NCI-H2227 treated with DMSO at 0.1 percent for 48 hours (cell line): ENCODE results near the gene LTBP1.
"Not testable (repeated sequence)": the region's sequence is repeated elsewhere in the genome, so short reads cannot be mapped to it uniquely, and the experiment has no call there.

Experiments
- DNase-seq: peaks from one replicate; lab custom pipeline; 2025; lab: John Stamatoyannopoulos, UW

Gene LTBP1

DNA sequence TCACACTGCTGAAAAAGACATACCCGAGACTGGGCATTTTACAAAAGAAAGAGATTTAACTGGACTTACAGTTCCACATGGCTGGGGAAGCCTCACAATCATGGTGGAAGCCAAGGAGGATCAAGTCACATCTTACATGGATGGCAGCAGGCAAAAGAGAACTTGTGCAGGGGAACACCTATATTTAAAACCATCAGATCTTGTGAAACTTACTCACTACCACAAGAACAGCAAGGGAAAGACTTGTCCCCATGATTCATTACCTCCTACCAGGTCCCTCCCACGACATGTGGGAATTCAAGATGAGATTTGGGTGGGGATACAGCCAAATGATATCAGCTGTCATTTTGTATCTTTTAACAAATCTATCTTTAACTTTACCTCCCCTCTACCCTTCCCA lies 278.6 kb downstream of the LTBP1 start:
- DNase-seq, result no peak

DNA sequence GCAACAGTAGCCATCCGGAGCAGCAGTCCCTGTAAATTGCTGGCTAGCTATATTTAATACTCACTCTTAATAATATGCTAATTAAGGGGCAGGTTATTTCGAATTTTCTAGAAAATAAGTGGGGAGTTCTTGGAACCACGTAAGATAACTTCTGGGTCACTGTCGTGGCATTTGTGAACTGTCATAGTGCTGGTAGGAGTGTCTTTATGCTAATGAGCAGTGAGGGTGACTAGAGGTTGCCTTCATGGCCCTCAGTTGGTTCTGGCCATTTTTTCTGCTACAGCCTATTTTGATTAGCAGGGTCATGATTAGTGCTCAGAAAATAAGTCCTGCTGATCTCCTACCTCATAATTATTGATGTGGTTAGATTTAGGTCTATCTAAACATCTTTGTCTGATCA lies 279.8 kb downstream of the LTBP1 start:
- no peak for DNase-seq

GRCh38 chr2:33229646-33230045 lies 282.9 kb downstream of the LTBP1 start:
- DNase-seq, result no peak

DNA sequence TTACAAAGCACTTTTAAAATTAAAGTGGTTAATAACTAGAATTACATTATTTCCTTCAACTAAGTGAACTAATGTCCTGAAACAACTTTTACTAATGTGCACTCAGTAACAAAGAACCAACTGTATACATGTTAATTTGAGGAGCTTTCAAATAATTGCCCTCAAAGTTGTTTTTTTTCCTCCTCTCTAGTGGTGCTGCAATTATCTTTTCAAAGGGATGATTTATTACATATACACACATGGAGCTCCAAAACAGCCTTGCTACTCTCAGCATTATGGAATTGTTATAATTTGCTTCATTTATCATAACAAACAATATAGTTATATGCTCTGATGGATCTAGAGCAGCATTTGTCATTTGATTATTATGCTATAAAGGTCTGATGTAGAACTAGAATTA lies 283.4 kb downstream of the LTBP1 start:
- DNase-seq, result peak; percentile 88

GRCh38 chr2:33230842-33231241 lies 284.1 kb downstream of the LTBP1 start:
- no peak for DNase-seq

DNA sequence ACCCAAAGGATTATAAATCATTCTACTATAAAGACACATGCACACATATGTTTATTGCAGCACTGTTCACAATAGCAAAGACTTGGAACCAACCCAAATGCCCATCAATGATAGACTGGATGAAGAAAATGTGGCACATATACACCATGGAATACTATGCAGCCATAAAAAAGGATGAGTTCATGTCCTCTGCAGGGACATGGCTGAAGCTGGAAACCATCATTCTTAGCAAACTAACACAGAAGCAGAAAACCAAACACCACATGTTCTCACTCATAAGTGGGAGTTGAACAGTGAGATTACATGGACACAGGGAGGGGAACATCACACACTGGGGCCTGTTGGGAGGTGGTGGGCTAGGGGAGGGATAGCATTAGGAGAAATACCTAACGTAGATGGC lies 288.8 kb downstream of the LTBP1 start:
- not testable (repeated sequence) for DNase-seq

DNA sequence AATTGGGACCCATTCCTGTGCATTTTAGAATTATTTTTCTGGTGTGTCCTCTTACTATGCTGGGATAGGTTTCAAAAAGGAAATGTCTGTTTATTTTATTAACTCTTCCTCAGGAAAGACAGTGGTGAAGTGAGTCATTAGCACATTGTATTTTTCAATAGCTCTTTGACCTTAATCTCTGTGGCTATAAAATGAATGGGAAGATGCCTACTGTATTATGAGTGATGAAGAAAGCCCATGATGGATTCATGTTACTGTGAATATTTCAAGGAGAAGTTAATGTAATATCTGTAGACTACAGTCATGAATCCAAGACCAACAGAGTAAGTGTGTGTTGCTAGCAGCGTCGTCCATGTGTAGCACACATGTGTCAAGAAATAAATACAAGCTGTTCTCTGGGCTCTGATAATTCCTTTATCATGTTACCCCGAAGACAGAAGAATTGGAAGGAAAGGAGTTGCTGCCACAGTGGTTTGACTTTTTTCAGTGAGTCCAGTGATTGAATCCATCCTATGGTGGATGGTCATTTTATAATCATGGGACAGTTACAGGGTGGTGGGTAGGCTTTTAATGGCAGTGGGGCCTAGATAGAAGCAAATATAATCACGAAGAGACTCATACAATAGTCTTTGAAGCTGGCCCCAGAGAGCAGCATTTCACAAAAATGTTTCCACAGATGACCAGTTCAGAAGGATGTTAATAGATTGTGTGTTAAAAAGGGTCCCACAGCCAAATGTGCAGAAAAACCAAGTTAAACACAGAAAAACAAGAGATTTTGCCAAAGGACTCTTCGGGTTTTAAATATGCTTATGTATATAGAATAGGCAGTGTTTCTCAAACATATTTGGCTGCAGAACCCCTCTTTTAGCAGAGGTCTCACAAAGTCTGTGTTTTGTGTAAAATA lies 290.0 kb downstream of the LTBP1 start:
- no peak for DNase-seq

GRCh38 chr2:33238111-33238510 lies 291.4 kb downstream of the LTBP1 start:
- DNase-seq, result no peak

DNA sequence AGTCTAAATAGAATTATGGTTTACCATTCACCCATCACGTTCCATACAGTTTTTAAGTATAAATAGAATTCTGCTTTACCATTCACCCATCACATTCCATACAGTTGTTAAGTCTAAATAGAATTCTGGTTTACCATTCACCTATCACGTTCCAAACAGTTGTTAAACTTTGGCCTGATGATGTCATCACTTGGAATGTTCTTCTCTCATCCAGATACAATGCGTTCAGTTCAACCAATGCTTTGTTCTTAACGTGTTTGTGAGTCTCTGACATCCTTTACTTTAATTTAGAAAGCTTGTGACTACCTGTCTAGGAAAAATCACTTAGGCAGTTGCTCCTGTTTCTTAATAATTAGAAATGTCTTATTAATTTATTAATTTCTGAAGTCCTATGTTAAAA lies 293.4 kb downstream of the LTBP1 start:
- DNase-seq, result no peak

DNA sequence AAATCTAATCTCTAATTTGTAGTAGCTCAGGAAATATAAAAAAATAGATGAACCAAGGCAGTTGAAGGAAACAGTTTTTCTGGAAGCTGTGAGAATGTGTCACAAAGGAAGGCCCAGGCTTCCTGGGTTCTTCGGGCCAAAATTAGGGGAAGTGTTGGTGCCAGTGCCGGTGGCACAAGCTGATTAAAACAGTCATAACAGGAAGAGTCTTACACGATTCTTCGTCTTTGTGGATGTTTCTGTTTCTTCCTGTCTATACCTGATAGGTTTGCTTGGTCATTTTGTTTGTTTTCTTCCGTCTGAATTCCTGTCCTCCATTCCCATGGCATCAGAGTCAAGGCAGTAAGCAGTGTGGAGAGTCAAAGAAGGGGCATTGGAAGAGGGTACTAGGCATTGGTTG lies 294.3 kb downstream of the LTBP1 start:
- DNase-seq, result no peak

- no peak for DNase-seq
Observed at GRCh38 chr2:33241581-33241980, 294.8 kb downstream of the LTBP1 start.

GRCh38 chr2:33242845-33243244 lies 296.1 kb downstream of the LTBP1 start:
- no peak for DNase-seq

DNA sequence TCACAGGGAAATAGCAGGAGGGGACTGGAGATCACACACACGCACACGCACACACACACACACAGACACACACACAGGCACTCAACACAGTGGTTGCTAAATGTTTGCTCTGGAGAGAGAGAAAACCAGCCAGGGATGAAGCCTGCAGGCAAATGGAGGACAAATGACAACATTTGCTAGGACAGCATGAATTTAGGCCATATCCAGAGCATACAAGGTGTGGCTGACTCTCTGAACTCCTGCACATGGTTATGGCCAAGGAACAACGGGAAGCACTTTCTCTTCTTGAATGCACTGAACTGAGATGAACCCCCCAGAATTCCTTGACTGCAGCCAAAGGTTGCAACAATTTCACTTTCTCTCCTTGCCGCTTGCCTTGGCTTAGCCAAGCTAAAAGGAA lies 299.7 kb downstream of the LTBP1 start:
- no peak for DNase-seq

- no peak for DNase-seq
Observed at GRCh38 chr2:33247365-33247764, 300.6 kb downstream of the LTBP1 start.

DNA sequence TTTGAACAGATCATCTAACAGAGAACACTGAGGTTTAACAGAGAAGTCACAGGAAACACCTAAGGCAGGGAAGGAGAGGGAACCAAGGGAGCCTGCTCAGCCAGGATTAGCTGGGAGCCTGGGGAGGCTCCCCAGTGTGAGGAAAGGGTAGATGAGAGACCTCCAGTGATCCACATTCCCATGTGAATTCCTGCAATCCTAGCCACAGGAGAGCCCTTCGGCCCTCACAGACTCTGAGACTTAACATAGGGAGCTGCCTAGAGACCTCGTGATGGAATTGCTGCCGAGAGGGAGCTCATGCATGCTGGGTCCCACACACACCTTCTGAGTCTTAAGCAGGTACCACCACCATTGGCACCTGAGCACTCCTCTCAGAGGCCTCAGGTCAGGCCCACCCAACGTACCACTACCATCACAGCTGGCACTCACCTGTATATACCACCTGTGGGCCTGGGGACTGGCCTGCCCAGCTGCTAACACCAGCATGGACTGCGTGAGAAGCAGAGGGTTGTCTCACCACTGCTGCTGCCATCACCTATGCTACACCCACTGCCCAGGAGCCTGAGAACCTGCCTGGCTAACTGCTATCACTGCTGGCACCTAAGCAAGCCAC lies 303.8 kb downstream of the LTBP1 start:
- DNase-seq, result no peak

- DNase-seq, result no peak
Observed at GRCh38 chr2:33256162-33256755, 309.5 kb downstream of the LTBP1 start.

DNA sequence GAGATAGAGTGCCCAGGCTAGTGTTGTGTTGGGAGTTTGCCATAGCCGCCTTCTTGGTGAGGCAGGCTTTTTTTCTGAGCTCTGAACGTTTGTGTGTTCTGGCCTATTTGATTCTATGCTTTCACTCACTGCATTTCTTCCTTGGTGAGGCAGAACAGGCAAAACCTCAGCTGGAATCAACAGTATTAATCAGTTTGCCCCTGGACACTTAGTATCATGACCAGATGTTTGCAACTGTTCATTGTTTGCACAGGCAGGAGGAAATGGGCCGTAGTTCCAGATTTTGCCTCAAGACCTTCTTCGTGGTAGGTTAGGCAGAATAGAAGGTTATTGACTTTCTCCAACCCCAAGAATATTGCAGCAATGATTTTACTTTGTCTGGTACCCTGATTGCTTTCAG lies 311.6 kb downstream of the LTBP1 start:
- no peak for DNase-seq

DNA sequence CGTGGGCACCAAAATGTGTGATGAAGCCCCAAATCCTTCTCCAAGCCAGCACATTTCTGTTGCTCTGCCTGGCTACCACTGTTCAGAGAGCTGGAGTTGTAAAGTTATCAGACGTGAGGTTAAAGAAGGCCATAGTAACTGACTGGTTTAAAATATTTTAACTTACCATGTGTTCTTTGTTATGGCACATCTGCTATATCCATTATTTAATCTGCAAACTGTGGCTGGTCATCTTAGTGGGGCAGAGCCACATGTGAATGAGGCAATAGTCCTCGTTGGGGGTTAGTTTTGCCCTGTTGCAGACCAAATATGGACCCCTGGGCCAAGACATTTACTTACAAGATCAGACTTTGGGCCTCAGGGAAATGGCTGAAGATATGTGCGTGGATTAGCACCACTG lies 315.3 kb downstream of the LTBP1 start:
- no peak for DNase-seq

- DNase-seq, result no peak
Observed at GRCh38 chr2:33264766-33265165, 318.0 kb downstream of the LTBP1 start.

- no peak for DNase-seq
Observed at GRCh38 chr2:33265584-33266338, 319.0 kb downstream of the LTBP1 start.

- no peak for DNase-seq
Observed at GRCh38 chr2:33266467-33266866, 319.7 kb downstream of the LTBP1 start.

DNA sequence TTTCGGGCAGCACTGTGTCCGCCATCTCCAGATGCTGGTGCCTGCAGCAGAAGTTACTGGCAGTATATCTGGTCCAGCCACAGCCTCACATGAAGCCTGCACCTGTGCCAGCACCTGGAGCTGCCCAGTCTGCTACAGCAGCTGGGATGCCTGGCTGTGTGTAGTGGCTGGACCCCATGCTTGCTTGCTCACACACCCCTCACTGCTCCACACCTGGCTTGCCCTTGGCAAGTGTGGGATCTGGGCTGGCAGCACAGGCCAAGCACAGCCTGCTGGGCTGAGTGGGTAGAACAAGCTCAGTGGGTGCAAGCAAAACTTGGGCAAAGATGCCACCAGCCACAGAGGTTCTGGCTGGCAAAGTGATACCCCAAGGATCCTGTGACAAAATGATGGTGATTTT lies 320.3 kb downstream of the LTBP1 start:
- DNase-seq, result no peak

- no peak for DNase-seq
Observed at GRCh38 chr2:33267756-33268155, 321.0 kb downstream of the LTBP1 start.
